HEK293 (cell line): ENCODE results near the gene NPAS2.

Source experiments
- CTCF ChIP-seq: fragments of 450-650 bp; formaldehyde crosslinking; IDR thresholded peaks from 2 replicates; pipeline ENCODE4 v1.5.1; 2016; ENCODE audit warnings: missing biosample characterization, missing genetic modification characterization
- GLI4 ChIP-seq: fragments of 450-650 bp; formaldehyde crosslinking; IDR thresholded peaks from 2 replicates; pipeline ENCODE4 v1.5.1; 2016; ENCODE audit warnings: missing biosample characterization, missing genetic modification characterization
- PRDM10 ChIP-seq: fragments of 450-650 bp; formaldehyde crosslinking; IDR thresholded peaks from 2 replicates; pipeline ENCODE4 v1.5.1; 2016; ENCODE audit warnings: missing biosample characterization, missing genetic modification characterization
- ZNF174 ChIP-seq: fragments of 450-650 bp; formaldehyde crosslinking; IDR thresholded peaks from 2 replicates; pipeline ENCODE4 v1.5.0; 2017; ENCODE audit warnings: missing biosample characterization, mild to moderate bottlenecking, missing genetic modification characterization
- ZNF184 ChIP-seq: fragments of 450-650 bp; IDR thresholded peaks from 2 replicates; pipeline ENCODE4 v1.5.1; 2018; ENCODE audit warnings: missing biosample characterization, mild to moderate bottlenecking, missing genetic modification characterization
- ZNF202 ChIP-seq: fragments of 450-650 bp; formaldehyde crosslinking; IDR thresholded peaks from 2 replicates; pipeline ENCODE4 v1.5.1; 2016; ENCODE audit warnings: missing biosample characterization, missing genetic modification characterization, borderline replicate concordance
- ZNF223 ChIP-seq: fragments of 450-650 bp; formaldehyde crosslinking; IDR thresholded peaks from 2 replicates; pipeline ENCODE4 v1.5.1; 2016; ENCODE audit warnings: missing biosample characterization, missing genetic modification characterization
- ZNF48 ChIP-seq: fragments of 450-650 bp; formaldehyde crosslinking; IDR thresholded peaks from 2 replicates; pipeline ENCODE4 v1.5.1; 2016; ENCODE audit warnings: missing biosample characterization, missing genetic modification characterization
- ZNF561 ChIP-seq: fragments of 450-650 bp; IDR thresholded peaks from 2 replicates; pipeline ENCODE4 v1.5.1; 2018; ENCODE audit warnings: missing biosample characterization, missing genetic modification characterization, borderline replicate concordance
- ZNF585B ChIP-seq: fragments of 450-650 bp; formaldehyde crosslinking; IDR thresholded peaks from 2 replicates; pipeline ENCODE4 v1.5.1; 2016; ENCODE audit warnings: missing biosample characterization, missing genetic modification characterization
- ZNF639 ChIP-seq: fragments of 450-650 bp; formaldehyde crosslinking; IDR thresholded peaks from 2 replicates; pipeline ENCODE4 v1.5.1; 2016; ENCODE audit warnings: missing biosample characterization, missing genetic modification characterization
- ZNF692 ChIP-seq: fragments of 450-650 bp; formaldehyde crosslinking; IDR thresholded peaks from 2 replicates; pipeline ENCODE4 v1.5.1; 2016; ENCODE audit warnings: missing biosample characterization, missing genetic modification characterization
- ZNF785 ChIP-seq: fragments of 450-650 bp; formaldehyde crosslinking; IDR thresholded peaks from 2 replicates; pipeline ENCODE4 v1.5.1; 2016; ENCODE audit warnings: missing biosample characterization, missing genetic modification characterization
- ZNF830 ChIP-seq: fragments of 450-650 bp; IDR thresholded peaks from 2 replicates; pipeline ENCODE4 v1.5.0; 2018; ENCODE audit warnings: missing biosample characterization, missing genetic modification characterization, low read depth, mild to moderate bottlenecking, moderate library complexity

GRCh38 chr2:100982431-100982861, 162.5 kb downstream of the NPAS2 start:
- TF ChIP-seq ZNF184 (tag by site-specific recombination) (no peak), ZNF48 (tag by site-specific recombination) (no peak), CTCF (tag by site-specific recombination) (no peak), ZNF223 (no peak), PRDM10 (no peak), ZNF639 (no peak), GLI4 (tag by site-specific recombination) (no peak), ZNF585B (tag by site-specific recombination) (no peak), ZNF174 (tag by site-specific recombination) (no peak), ZNF785 (no peak), ZNF561 (tag by site-specific recombination) (no peak), ZNF692 (tag by site-specific recombination) (no peak), ZNF202 (tag by site-specific recombination) (no peak), ZNF830 (tag by site-specific recombination) (no peak)
